Measurements from ENCODE around the gene COPB2.

COPB2 gene

GRCh38 chr3:139325551-139325950 lies 63.9 kb downstream of the COPB2 start:
- no peak overlapping the region for H3K4me2 ChIP-seq (ENCODE audit: low read length)
- H3K4me3 ChIP-seq (ENCODE audit: low read length), result no peak overlapping the region
- H3K9me3 ChIP-seq (replicated peaks; ENCODE audit: low read length), result no peaks in the 10 kb centered on the region
- peaks cover 7% of the 10 kb centered on the region for H3K27me3 ChIP-seq (ENCODE audit: control insufficient read depth, insufficient read depth, low read length)
- H3K4me1 ChIP-seq (ENCODE audit: control insufficient read depth, insufficient read depth, low read length), result peaks cover 6% of the 10 kb centered on the region
- H3K9ac ChIP-seq (ENCODE audit: low read depth, low read length), result no peak overlapping the region
- H3K36me3 ChIP-seq (ENCODE audit: insufficient read depth, low read length), result no peaks in the 10 kb centered on the region

- H3K4me1 ChIP-seq (ENCODE audit: control insufficient read depth, insufficient read depth, low read length), result peaks cover 4% of the 10 kb centered on the region
- no peak overlapping the region for H3K4me2 ChIP-seq (ENCODE audit: low read length)
- no peaks in the 10 kb centered on the region for H3K27me3 ChIP-seq (ENCODE audit: control insufficient read depth, insufficient read depth, low read length)
- H3K9me3 ChIP-seq (replicated peaks; ENCODE audit: low read length), result no peaks in the 10 kb centered on the region
- no peaks in the 10 kb centered on the region for H3K36me3 ChIP-seq (ENCODE audit: insufficient read depth, low read length)
- no peak overlapping the region for H3K4me3 ChIP-seq (ENCODE audit: low read length)
- H3K9ac ChIP-seq (ENCODE audit: low read depth, low read length), result no peak overlapping the region
Observed at GRCh38 chr3:139324456-139324855, 65.0 kb downstream of the COPB2 start.

DNA sequence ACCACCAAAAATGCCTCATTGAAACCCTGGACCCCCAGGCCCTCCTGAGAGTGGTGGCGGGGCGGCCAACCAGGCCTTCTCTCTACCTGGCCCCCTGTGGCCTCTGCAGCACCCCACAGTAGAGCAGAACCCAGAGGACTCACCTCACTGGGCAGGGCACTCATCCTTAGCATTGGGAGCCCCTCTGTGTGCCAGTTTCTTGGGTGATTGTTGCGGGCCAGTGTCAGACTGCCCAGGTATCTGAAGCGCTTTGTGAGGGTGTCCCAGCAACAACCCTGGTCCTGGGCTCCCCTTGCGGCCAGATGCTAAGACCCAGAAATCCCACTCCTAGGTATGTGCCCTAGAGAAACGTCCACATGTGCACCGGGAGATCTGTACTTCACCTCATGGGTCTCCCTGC lies 66.3 kb downstream of the COPB2 start:
- Histone ChIP-seq H3K9ac (ENCODE audit: low read depth, low read length) (no peak overlapping the region), H3K4me2 (ENCODE audit: low read length) (no peak overlapping the region), H3K27me3 (ENCODE audit: control insufficient read depth, insufficient read depth, low read length) (no peaks in the 10 kb centered on the region)

DNA sequence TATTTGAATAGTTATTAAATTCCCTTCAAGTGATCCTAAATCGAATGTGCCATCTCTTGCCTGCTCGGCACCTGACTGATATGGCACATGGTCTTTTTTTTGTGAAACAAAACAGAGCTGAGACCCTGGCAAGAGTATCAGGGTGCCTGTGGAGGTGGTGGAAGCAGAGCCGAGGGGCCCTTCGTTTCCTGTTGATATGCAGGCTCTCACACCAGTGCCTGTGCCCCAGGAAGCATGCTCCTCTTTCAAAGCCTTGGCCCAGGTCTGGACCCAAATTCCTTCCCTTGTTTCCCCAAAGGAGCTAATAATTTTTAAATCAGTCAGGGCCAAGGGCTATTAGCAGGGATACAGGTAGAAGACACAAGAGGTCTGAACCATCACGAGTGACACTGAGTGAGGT lies 67.1 kb downstream of the COPB2 start:
- no peaks in the 10 kb centered on the region for H3K9me3 ChIP-seq (replicated peaks; ENCODE audit: low read length)
- no peak overlapping the region for H3K4me2 ChIP-seq (ENCODE audit: low read length)
- no peaks in the 10 kb centered on the region for H3K4me1 ChIP-seq (ENCODE audit: control insufficient read depth, insufficient read depth, low read length)
- no peak overlapping the region for H3K4me3 ChIP-seq (ENCODE audit: low read length)
- H3K36me3 ChIP-seq (ENCODE audit: insufficient read depth, low read length), result no peaks in the 10 kb centered on the region
- no peaks in the 10 kb centered on the region for H3K27me3 ChIP-seq (ENCODE audit: control insufficient read depth, insufficient read depth, low read length)
- H3K9ac ChIP-seq (ENCODE audit: low read depth, low read length), result no peak overlapping the region

More for the DNA sequence above, 66.3 kb downstream of the COPB2 start:
- Histone ChIP-seq H3K4me3 (ENCODE audit: low read length) (no peak overlapping the region), H3K9me3 (replicated peaks; ENCODE audit: low read length) (no peaks in the 10 kb centered on the region), H3K36me3 (ENCODE audit: insufficient read depth, low read length) (no peaks in the 10 kb centered on the region), H3K4me1 (ENCODE audit: control insufficient read depth, insufficient read depth, low read length) (no peaks in the 10 kb centered on the region)

DNA sequence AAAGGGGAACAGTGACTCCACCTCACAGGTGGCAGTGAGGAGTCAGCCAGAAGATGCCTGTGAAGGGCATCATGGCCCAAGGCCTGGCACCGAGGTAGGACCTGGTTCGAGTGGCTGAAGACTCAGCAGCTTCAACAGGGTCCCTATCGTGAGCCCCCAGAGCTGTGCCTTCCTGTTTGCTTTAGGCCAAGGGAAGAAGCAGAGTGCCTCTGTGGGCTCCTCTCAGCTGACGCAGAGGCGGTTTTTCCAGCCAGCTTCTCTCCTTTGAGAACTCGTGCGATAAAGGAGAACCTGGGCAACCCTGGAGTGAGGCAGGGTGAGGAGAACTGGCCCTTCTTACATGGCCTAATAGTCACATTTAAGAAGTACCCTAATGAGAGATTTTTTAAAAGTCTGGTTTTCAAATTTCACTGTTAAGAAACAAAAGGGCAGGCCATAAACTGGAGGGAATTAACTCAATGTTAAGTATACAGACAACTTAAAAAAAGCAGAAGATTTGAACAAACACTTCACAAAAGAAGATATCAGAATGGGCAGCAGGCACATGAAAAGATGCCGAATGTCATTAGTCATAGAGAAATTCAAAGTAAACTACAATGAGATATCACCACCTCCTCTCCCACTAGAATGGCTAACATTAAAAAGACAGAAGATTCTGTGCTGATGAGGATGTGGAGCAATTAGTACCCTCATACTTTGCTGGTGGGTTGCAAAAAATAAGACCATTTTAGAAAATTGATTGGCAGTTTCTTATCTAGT lies 68.7 kb downstream of the COPB2 start:
- no peaks in the 10 kb centered on the region for H3K9me3 ChIP-seq (replicated peaks; ENCODE audit: low read length)
- H3K27me3 ChIP-seq (ENCODE audit: control insufficient read depth, insufficient read depth, low read length), result no peaks in the 10 kb centered on the region
- no peak overlapping the region for H3K9ac ChIP-seq (ENCODE audit: low read depth, low read length)
- no peaks in the 10 kb centered on the region for H3K4me1 ChIP-seq (ENCODE audit: control insufficient read depth, insufficient read depth, low read length)
- no peaks in the 10 kb centered on the region for H3K36me3 ChIP-seq (ENCODE audit: insufficient read depth, low read length)
- H3K4me3 ChIP-seq (ENCODE audit: low read length), result no peak overlapping the region
- no peak overlapping the region for H3K4me2 ChIP-seq (ENCODE audit: low read length)

GRCh38 chr3:139319428-139320402 lies 69.7 kb downstream of the COPB2 start:
- Histone ChIP-seq H3K4me2 (ENCODE audit: low read length) (no peak overlapping the region), H3K9ac (ENCODE audit: low read depth, low read length) (no peak overlapping the region), H3K27me3 (ENCODE audit: control insufficient read depth, insufficient read depth, low read length) (no peaks in the 10 kb centered on the region), H3K9me3 (replicated peaks; ENCODE audit: low read length) (no peaks in the 10 kb centered on the region), H3K4me3 (ENCODE audit: low read length) (no peak overlapping the region), H3K36me3 (ENCODE audit: insufficient read depth, low read length) (no peaks in the 10 kb centered on the region), H3K4me1 (ENCODE audit: control insufficient read depth, insufficient read depth, low read length) (no peaks in the 10 kb centered on the region)

GRCh38 chr3:139318826-139319225 lies 70.6 kb downstream of the COPB2 start:
- H3K27me3 ChIP-seq (ENCODE audit: control insufficient read depth, insufficient read depth, low read length), result no peaks in the 10 kb centered on the region
- no peak overlapping the region for H3K4me2 ChIP-seq (ENCODE audit: low read length)
- no peak overlapping the region for H3K4me3 ChIP-seq (ENCODE audit: low read length)
- no peaks in the 10 kb centered on the region for H3K36me3 ChIP-seq (ENCODE audit: insufficient read depth, low read length)
- H3K9me3 ChIP-seq (replicated peaks; ENCODE audit: low read length), result no peaks in the 10 kb centered on the region
- H3K4me1 ChIP-seq (ENCODE audit: control insufficient read depth, insufficient read depth, low read length), result no peaks in the 10 kb centered on the region
- H3K9ac ChIP-seq (ENCODE audit: low read depth, low read length), result no peak overlapping the region

GRCh38 chr3:139318431-139318816 lies 71.0 kb downstream of the COPB2 start:
- no peak overlapping the region for H3K9ac ChIP-seq (ENCODE audit: low read depth, low read length)
- no peaks in the 10 kb centered on the region for H3K27me3 ChIP-seq (ENCODE audit: control insufficient read depth, insufficient read depth, low read length)
- H3K4me2 ChIP-seq (ENCODE audit: low read length), result no peak overlapping the region
- no peak overlapping the region for H3K4me3 ChIP-seq (ENCODE audit: low read length)
- H3K9me3 ChIP-seq (replicated peaks; ENCODE audit: low read length), result no peaks in the 10 kb centered on the region
- H3K36me3 ChIP-seq (ENCODE audit: insufficient read depth, low read length), result no peaks in the 10 kb centered on the region
- H3K4me1 ChIP-seq (ENCODE audit: control insufficient read depth, insufficient read depth, low read length), result no peaks in the 10 kb centered on the region

GRCh38 chr3:139317660-139318430 lies 71.6 kb downstream of the COPB2 start:
- no peak overlapping the region for H3K4me3 ChIP-seq (ENCODE audit: low read length)
- no peak overlapping the region for H3K4me2 ChIP-seq (ENCODE audit: low read length)
- peaks cover 3% of the 10 kb centered on the region for H3K4me1 ChIP-seq (ENCODE audit: control insufficient read depth, insufficient read depth, low read length)
- H3K27me3 ChIP-seq (ENCODE audit: control insufficient read depth, insufficient read depth, low read length), result no peaks in the 10 kb centered on the region
- no peaks in the 10 kb centered on the region for H3K9me3 ChIP-seq (replicated peaks; ENCODE audit: low read length)
- H3K36me3 ChIP-seq (ENCODE audit: insufficient read depth, low read length), result no peaks in the 10 kb centered on the region
- no peak overlapping the region for H3K9ac ChIP-seq (ENCODE audit: low read depth, low read length)

DNA sequence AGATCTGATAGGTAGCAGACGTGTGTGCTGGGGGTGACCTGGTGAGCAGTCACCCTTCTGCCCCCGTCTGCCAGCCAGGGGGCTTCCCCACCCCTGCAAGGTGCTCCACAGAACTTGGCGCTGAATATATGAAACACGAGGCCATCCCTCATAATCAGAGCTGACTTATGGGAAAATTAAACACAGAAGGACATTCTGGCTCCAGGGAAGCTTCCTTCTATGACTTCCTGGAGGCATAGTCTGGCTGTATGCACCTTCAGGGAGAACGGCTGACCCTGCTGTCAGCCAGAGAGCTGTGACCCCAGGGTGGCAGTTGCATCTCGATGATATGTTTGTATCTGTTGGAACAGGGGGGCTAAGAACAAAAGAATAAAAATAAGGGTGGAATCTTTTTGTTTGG lies 72.2 kb downstream of the COPB2 start:
- Histone ChIP-seq H3K4me1 (ENCODE audit: control insufficient read depth, insufficient read depth, low read length) (peaks cover 10% of the 10 kb centered on the region), H3K36me3 (ENCODE audit: insufficient read depth, low read length) (no peaks in the 10 kb centered on the region), H3K4me2 (ENCODE audit: low read length) (no peak overlapping the region), H3K27me3 (ENCODE audit: control insufficient read depth, insufficient read depth, low read length) (no peaks in the 10 kb centered on the region), H3K9me3 (replicated peaks; ENCODE audit: low read length) (no peaks in the 10 kb centered on the region), H3K9ac (ENCODE audit: low read depth, low read length) (no peak overlapping the region), H3K4me3 (ENCODE audit: low read length) (no peak overlapping the region)

DNA sequence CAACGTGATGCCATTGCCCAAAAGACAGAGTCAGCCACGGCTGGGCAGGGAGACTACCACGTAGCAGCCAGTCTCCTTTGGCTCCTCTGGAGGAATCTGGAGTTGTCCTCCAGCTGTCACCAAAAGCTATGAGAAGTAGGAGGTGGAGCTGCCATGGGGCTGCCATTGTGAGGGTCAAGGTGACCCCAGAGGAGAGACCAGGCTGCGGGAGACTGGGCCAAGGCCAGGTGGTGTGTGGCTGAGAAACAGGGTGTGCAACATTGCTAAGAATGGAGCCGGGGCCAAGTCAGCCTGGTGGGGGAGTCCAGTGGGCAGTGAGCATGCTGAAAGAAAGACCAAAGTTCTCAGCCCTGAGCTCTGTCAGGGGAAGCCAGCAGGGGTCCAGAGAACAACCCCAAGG lies 75.5 kb downstream of the COPB2 start:
- Histone ChIP-seq H3K4me1 (ENCODE audit: control insufficient read depth, insufficient read depth, low read length) (peaks cover 39% of the 10 kb centered on the region), H3K4me3 (ENCODE audit: low read length) (no peak overlapping the region), H3K36me3 (ENCODE audit: insufficient read depth, low read length) (no peaks in the 10 kb centered on the region), H3K27me3 (ENCODE audit: control insufficient read depth, insufficient read depth, low read length) (no peaks in the 10 kb centered on the region), H3K4me2 (ENCODE audit: low read length) (no peak overlapping the region), H3K9me3 (replicated peaks; ENCODE audit: low read length) (no peaks in the 10 kb centered on the region), H3K9ac (ENCODE audit: low read depth, low read length) (no peak overlapping the region)
